ENCODE data around the gene PCDHGA6. TPM values are rescaled to one million over a fixed set of nuclear protein-coding genes. Genes with fewer than 3 reads are reported as not detected.
A peak's percentile ranks its signal among the peaks of the same experiment; 100 is the strongest.

Gene PCDHGA6
- polyA plus RNA-seq, 1 of the 3 experiments (the other 2 are of a cell fraction), result 1.4 TPM

- no peaks in the 10 kb centered on the region for H3K4me1 ChIP-seq (ENCODE audit: control insufficient read depth in 1 of 2, insufficient read depth in 2 of 2, low read depth in 1 of 2, low read length in 1 of 2)
- no peak overlapping the region for H3K9ac ChIP-seq
- ChIA-PET POLR2A (no interaction called here), CTCF (interaction anchor here (1.1 to 2.4 kb wide), 3 partner anchors 135 to 515 kb away, joined by 3 to 11 read pairs (median 4); no protein-coding TSS in a partner anchor)
- H3K4me2 ChIP-seq, result no peak overlapping the region
- H3K27me3 ChIP-seq (ENCODE audit: insufficient read depth), result no peaks in the 10 kb centered on the region
- H3K9me3 ChIP-seq, result peaks cover 7% of the 10 kb centered on the region; the same call in 1 of the 2 replicates
- 83% methylated on average over 50 of the region's 77 CpGs for WGBS (ENCODE audit: low lambda C conversion rate)
- no peak overlapping the region for H2AFZ ChIP-seq (ENCODE audit: low read depth)
- no peak overlapping the region for H3K27ac ChIP-seq (ENCODE audit: low read depth in 2 of 2, low read length in 1 of 2)
- peaks cover 0 to 19% of the 10 kb centered on the region in 2 experiments for H3K36me3 ChIP-seq (replicated peaks in 1 of 2; ENCODE audit: control insufficient read depth in 1 of 2, insufficient read depth in 2 of 2, low read length in 1 of 2)
- H4K20me1 ChIP-seq (ENCODE audit: insufficient read depth), result no peaks in the 10 kb centered on the region
- H3K4me3 ChIP-seq (ENCODE audit: low read depth in 2 of 2, low read length in 1 of 2), result no peak overlapping the region; a peak in 1 of 4 replicates
- no peaks in the 10 kb centered on the region for H3K9me2 ChIP-seq
- TF ChIP-seq GATA2 (CRISPR knock-in tag; IDR thresholded peaks at IDR 0.05) (no peak), TAF1 (IDR thresholded peaks at IDR 0.05; ENCODE audit: borderline replicate concordance, low read depth, low read length) (no peak)
- no peaks in the 10 kb centered on the region for H3F3A ChIP-seq (replicated peaks; ENCODE audit: insufficient read depth)
- no peak for DNase-seq
- no peaks in the 10 kb centered on the region for H3K79me2 ChIP-seq (ENCODE audit: insufficient read depth)
Measured at GRCh38 chr5:141389153-141390042, 15.7 kb downstream of the PCDHGA6 start.

GRCh38 chr5:141392429-141393198 lies 18.9 kb downstream of the PCDHGA6 start, which contains the start of gene PCDHGA8:
Gene PCDHGA8 (plus strand): TSS chr5:141392633. CDS start chr5:141392814, 181 bp downstream.
- ChIA-PET POLR2A (no interaction called here), CTCF (interaction anchor here (1.8 kb wide), 1 partner anchor 24 kb away, joined by 4 read pairs; the partner anchor contains the start of gene PCDHGB7)
- no peak within 1 kb of the TSS for H2AFZ ChIP-seq (ENCODE audit: low read depth)
- H4K20me1 ChIP-seq (ENCODE audit: insufficient read depth), result no peaks in the 10 kb centered on the region
- no peaks in the 10 kb centered on the region for H3K4me1 ChIP-seq (ENCODE audit: control insufficient read depth in 1 of 2, insufficient read depth in 2 of 2, low read depth in 1 of 2, low read length in 1 of 2)
- no peaks in the 10 kb centered on the region for H3K27me3 ChIP-seq (ENCODE audit: insufficient read depth)
- H3K27ac ChIP-seq (ENCODE audit: low read depth in 2 of 2, low read length in 1 of 2), result no peak within 1 kb of the TSS
- H3K79me2 ChIP-seq (ENCODE audit: insufficient read depth), result no peaks in the 10 kb centered on the region; the same call in 1 of the 2 replicates
- no peak for DNase-seq
- peaks cover 7% of the 10 kb centered on the region; the same call in 1 of the 2 replicates for H3K9me3 ChIP-seq
- no peak within 1 kb of the TSS for H3K9ac ChIP-seq
- no peaks in the 10 kb centered on the region for H3K9me2 ChIP-seq
- H3K36me3 ChIP-seq (replicated peaks in 1 of 2; ENCODE audit: control insufficient read depth in 1 of 2, insufficient read depth in 2 of 2, low read length in 1 of 2), result peaks cover 0 to 15% of the 10 kb centered on the region in 2 experiments
- no peak within 1 kb of the TSS; a peak in 1 of 4 replicates for H3K4me3 ChIP-seq (ENCODE audit: low read depth in 2 of 2, low read length in 1 of 2)
- H3K4me2 ChIP-seq, result no peak within 1 kb of the TSS
- no peaks in the 10 kb centered on the region for H3F3A ChIP-seq (replicated peaks; ENCODE audit: insufficient read depth)
- WGBS (ENCODE audit: low lambda C conversion rate), result 89% methylated on average over 38 of the region's 38 CpGs
- TF ChIP-seq CTCF (IDR thresholded peaks at IDR 0.05) (peak; percentile 13; the same call in 1 of the 2 replicates), CHD2 (IDR thresholded peaks at IDR 0.05; ENCODE audit: low read length, partially characterized antibody) (no peak), RAD21 (IDR thresholded peaks at IDR 0.05; ENCODE audit: low read length) (no peak)
